NT2/D1 (cell line): ENCODE data around the gene GPX4.

Source experiments
- SUZ12 ChIP-seq: IDR thresholded peaks from 2 replicates; pipeline ENCODE4 v1.6.1; 2011; ENCODE audit not compliant: insufficient read length, insufficient read depth; ENCODE audit errors: extremely low read depth
- YY1 ChIP-seq: IDR thresholded peaks from 2 replicates; pipeline ENCODE4 v1.6.1; 2011; ENCODE audit not compliant: insufficient read length, insufficient read depth

GRCh38 chr19:1116726-1117581, 13.2 kb downstream of the GPX4 start:
- TF ChIP-seq YY1 (no peak), SUZ12 (no peak)
